Thyroid gland (tissue), 4 donors: ENCODE measurements around the gene GEMIN4.

Experiments
- CTCF ChIP-seq, 6 experiments: fragments of 200-600 bp in 3 of 6; fragments of 450-650 bp in 3 of 6; sonication (generic) in 3 of 6; IDR thresholded peaks; one replicate each; pipeline ENCODE4 v1.5.1; 2016 to 2019; ENCODE audit warnings: antibody characterized with exemption in 6 of 6, mild to moderate bottlenecking in 2 of 6, inconsistent platforms in 1 of 6, moderate library complexity in 1 of 6
- POLR2A ChIP-seq, 2 donors: fragments of 450-650 bp; IDR thresholded peaks; one replicate each; pipeline ENCODE4 v1.6.1; 2017; ENCODE audit warnings: antibody characterized with exemption in 2 of 2, mild to moderate bottlenecking in 2 of 2, moderate library complexity in 1 of 2

GRCh38 chr17:753418-753817, 1.4 kb upstream of the GEMIN4 start:
- TF ChIP-seq POLR2A (IDR thresholded peaks at IDR 0.05) = no peak
- no peak for TF ChIP-seq CTCF (IDR thresholded peaks at IDR 0.05)
